ENCODE data around the gene ZNF316. TPM values are rescaled to one million over a fixed set of nuclear protein-coding genes. Genes with fewer than 3 reads are reported as not detected.

The ZNF316 gene
- polyA plus RNA-seq, 1 of the 3 experiments (the other 2 are of a cell fraction), result 18.6 TPM

GRCh38 chr7:6607651-6608051 lies 29.5 kb upstream of the ZNF316 start:
- Histone ChIP-seq H3K9me2 (no peaks in the 10 kb centered on the region), H3K79me2 (ENCODE audit: insufficient read depth) (no peaks in the 10 kb centered on the region), H3F3A (replicated peaks; ENCODE audit: insufficient read depth) (peaks cover 4% of the 10 kb centered on the region), H3K36me3 (replicated peaks in 1 of 2; ENCODE audit: control insufficient read depth in 1 of 2, insufficient read depth in 2 of 2, low read length in 1 of 2) (peaks cover 13 to 16% of the 10 kb centered on the region in 2 experiments), H3K4me2 (no peak overlapping the region), H3K4me1 (ENCODE audit: control insufficient read depth in 1 of 2, insufficient read depth in 2 of 2, low read depth in 1 of 2, low read length in 1 of 2) (no peaks in the 10 kb centered on the region), H3K9ac (no peak overlapping the region), H3K27ac (ENCODE audit: low read depth in 2 of 2, low read length in 1 of 2) (no peak overlapping the region), H4K20me1 (ENCODE audit: insufficient read depth) (no peaks in the 10 kb centered on the region), H3K9me3 (no peaks in the 10 kb centered on the region), H3K4me3 (ENCODE audit: low read depth in 2 of 2, low read length in 1 of 2) (no peak overlapping the region), H2AFZ (ENCODE audit: low read depth) (no peak overlapping the region), H3K27me3 (ENCODE audit: insufficient read depth) (no peaks in the 10 kb centered on the region)
- no peak for TF ChIP-seq TCF12 (IDR thresholded peaks at IDR 0.05)
- no peak for TF ChIP-seq USF2 (IDR thresholded peaks at IDR 0.05; ENCODE audit: borderline replicate concordance, low read depth, low read length)
- no peak for TF ChIP-seq ELF1 (IDR thresholded peaks at IDR 0.05)
- TF ChIP-seq YY1 (IDR thresholded peaks at IDR 0.05; ENCODE audit: low read depth), result no peak
- TF ChIP-seq JUND (IDR thresholded peaks at IDR 0.05), result no peak
- no peak for TF ChIP-seq FOXJ3 (CRISPR knock-in tag; IDR thresholded peaks at IDR 0.05)
- TF ChIP-seq TAF1 (IDR thresholded peaks at IDR 0.05; ENCODE audit: borderline replicate concordance, low read depth, low read length), result no peak
- TF ChIP-seq RFX5 (IDR thresholded peaks at IDR 0.05; ENCODE audit: low read length), result no peak
- no peak for TF ChIP-seq CTCF (IDR thresholded peaks at IDR 0.05)
- no peak for TF ChIP-seq RAD21 (IDR thresholded peaks at IDR 0.05; ENCODE audit: low read length)
- no peak for TF ChIP-seq REST (IDR thresholded peaks at IDR 0.05; ENCODE audit: low read depth, low read length)
- ChIA-PET POLR2A (no interaction called here), CTCF (interaction anchor here (1.0 to 2.6 kb wide), 3 partner anchors 18 to 92 kb away, joined by 3 to 15 read pairs (median 4); partner anchors contain the start of gene INTS15)
- 96% methylated on average over 31 of the region's 38 CpGs for WGBS (ENCODE audit: low lambda C conversion rate)
- peak; percentile 43 for DNase-seq

- Histone ChIP-seq H3F3A (replicated peaks; ENCODE audit: insufficient read depth) (peaks cover 4% of the 10 kb centered on the region), H3K9ac (no peak overlapping the region), H3K27ac (ENCODE audit: low read depth in 2 of 2, low read length in 1 of 2) (no peak overlapping the region), H2AFZ (ENCODE audit: low read depth) (no peak overlapping the region), H3K36me3 (replicated peaks in 1 of 2; ENCODE audit: control insufficient read depth in 1 of 2, insufficient read depth in 2 of 2, low read length in 1 of 2) (peaks cover 12 to 15% of the 10 kb centered on the region in 2 experiments), H3K79me2 (ENCODE audit: insufficient read depth) (no peaks in the 10 kb centered on the region), H3K27me3 (ENCODE audit: insufficient read depth) (no peaks in the 10 kb centered on the region), H3K4me2 (no peak overlapping the region), H3K9me2 (no peaks in the 10 kb centered on the region), H4K20me1 (ENCODE audit: insufficient read depth) (no peaks in the 10 kb centered on the region), H3K4me1 (ENCODE audit: control insufficient read depth in 1 of 2, insufficient read depth in 2 of 2, low read depth in 1 of 2, low read length in 1 of 2) (no peaks in the 10 kb centered on the region), H3K4me3 (ENCODE audit: low read depth in 2 of 2, low read length in 1 of 2) (no peak overlapping the region), H3K9me3 (no peaks in the 10 kb centered on the region)
- no peak for DNase-seq
- ChIA-PET CTCF (interaction anchor here (1.3 to 2.6 kb wide), 2 partner anchors 18 to 92 kb away, joined by 4 to 15 read pairs; partner anchors contain the start of gene INTS15), POLR2A (no interaction called here)
- 94% methylated on average over 27 of the region's 27 CpGs for WGBS (ENCODE audit: low lambda C conversion rate)
- TF ChIP-seq TEAD4 (IDR thresholded peaks at IDR 0.05; ENCODE audit: borderline replicate concordance, insufficient read depth) (no peak), PBX3 (IDR thresholded peaks at IDR 0.05) (no peak), RFX5 (IDR thresholded peaks at IDR 0.05; ENCODE audit: low read length) (no peak), EZH2phosphoT487 (IDR thresholded peaks at IDR 0.05; ENCODE audit: borderline replicate concordance, low read depth) (no peak), CTCF (IDR thresholded peaks at IDR 0.05) (no peak), NRF1 (IDR thresholded peaks at IDR 0.05; ENCODE audit: low read depth, low read length) (no peak), RAD21 (IDR thresholded peaks at IDR 0.05; ENCODE audit: low read length) (no peak), POLR2AphosphoS5 (IDR thresholded peaks at IDR 0.05; ENCODE audit: low read depth, low read length) (no peak), GABPA (IDR thresholded peaks at IDR 0.05; ENCODE audit: low read depth) (no peak), GATA2 (CRISPR knock-in tag; IDR thresholded peaks at IDR 0.05) (no peak)
These were observed 29.0 kb upstream of the ZNF316 start for GRCh38 chr7:6608081-6608480.
